Suprapubic skin (tissue), 4 donors: ENCODE results near the gene IRX4.

ENCODE experiments used
- CTCF ChIP-seq, 2 donors: fragments of 200-600 bp in 1 of 2; fragments of 450-650 bp in 1 of 2; sonication (generic) in 1 of 2; IDR thresholded peaks; one replicate each; pipeline ENCODE4 v1.5.1; 2016 to 2019; ENCODE audit warnings: antibody characterized with exemption in 2 of 2, mild to moderate bottlenecking in 1 of 2, moderate library complexity in 1 of 2
- EP300 ChIP-seq: sonication (generic); formaldehyde crosslinking; IDR thresholded peaks from one replicate; pipeline ENCODE4 v1.6.1; 2017; ENCODE audit warnings: antibody characterized with exemption
- POLR2A ChIP-seq, 2 donors: fragments of 450-650 bp; IDR thresholded peaks; one replicate each; pipeline ENCODE4 v1.6.1; 2017; ENCODE audit warnings: antibody characterized with exemption in 2 of 2, mild to moderate bottlenecking in 2 of 2, moderate library complexity in 2 of 2
- POLR2AphosphoS5 ChIP-seq, 3 donors: sonication (generic); formaldehyde crosslinking; IDR thresholded peaks; one replicate each; pipeline ENCODE4 v1.6.1; 2017; ENCODE audit warnings: antibody characterized with exemption in 3 of 3

- TF ChIP-seq CTCF (IDR thresholded peaks at IDR 0.05) = no peak
- TF ChIP-seq POLR2AphosphoS5 (IDR thresholded peaks at IDR 0.05) = no peak
- TF ChIP-seq EP300 = no peak
- no peak for TF ChIP-seq POLR2A (IDR thresholded peaks at IDR 0.05)
Measured at GRCh38 chr5:1892685-1893445, 10.1 kb upstream of the IRX4 start.
